ENCODE measurements around the gene RASSF8.
"Not testable (repeated sequence)": the region's sequence is repeated elsewhere in the genome, so short reads cannot be mapped to it uniquely, and the experiment has no call there.

The RASSF8 gene

DNA sequence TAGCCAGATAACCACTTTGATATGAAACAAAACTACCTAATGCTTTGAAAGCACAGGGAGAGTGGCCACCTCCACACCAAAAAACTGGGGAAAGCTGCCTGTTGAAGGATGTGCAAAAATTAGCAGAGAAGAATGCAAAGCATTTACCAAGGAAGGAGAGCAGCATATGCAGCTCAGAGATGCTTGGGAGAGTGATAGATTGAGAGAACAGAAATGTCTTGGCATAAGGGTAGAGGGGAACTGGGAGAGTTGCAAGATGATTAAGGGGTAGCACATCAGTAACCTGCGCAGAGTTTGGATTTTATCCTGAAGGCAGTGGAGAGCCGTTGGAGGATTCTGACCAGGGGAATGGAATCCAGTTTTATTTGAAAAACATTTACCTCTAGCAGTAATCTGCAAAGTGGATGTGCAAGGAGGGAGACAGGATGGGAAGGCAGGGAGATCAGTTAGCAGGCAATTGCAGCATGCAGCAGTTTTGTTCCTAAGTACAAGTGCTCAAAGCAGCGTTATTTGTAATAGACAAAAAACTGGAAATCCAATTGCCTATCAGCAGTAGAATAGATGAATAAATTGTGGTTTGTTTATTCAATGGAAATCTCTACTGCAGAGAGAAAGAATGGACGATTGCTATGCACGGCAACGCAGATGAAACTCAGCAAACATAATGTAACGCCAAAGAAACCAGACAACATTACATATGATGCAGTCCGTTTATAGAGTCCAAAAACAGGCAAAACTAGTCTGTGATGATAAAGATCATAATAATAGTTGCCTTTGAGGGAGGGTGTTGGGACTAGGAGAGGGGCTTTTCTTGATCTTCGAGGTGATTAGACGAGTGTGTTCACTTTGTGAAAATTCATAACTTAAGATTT lies 84.9 kb downstream of the RASSF8 start:
- Mint-ChIP-seq H3K4me3 (no peak overlapping the region), H3K9me3 (no peaks in the 10 kb centered on the region), H3K27ac (no peak overlapping the region), H3K27me3 (no peaks in the 10 kb centered on the region), H3K4me1 (ENCODE audit: low read depth) (no peaks in the 10 kb centered on the region), H3K36me3 (ENCODE audit: low read depth) (no peaks in the 10 kb centered on the region)

DNA sequence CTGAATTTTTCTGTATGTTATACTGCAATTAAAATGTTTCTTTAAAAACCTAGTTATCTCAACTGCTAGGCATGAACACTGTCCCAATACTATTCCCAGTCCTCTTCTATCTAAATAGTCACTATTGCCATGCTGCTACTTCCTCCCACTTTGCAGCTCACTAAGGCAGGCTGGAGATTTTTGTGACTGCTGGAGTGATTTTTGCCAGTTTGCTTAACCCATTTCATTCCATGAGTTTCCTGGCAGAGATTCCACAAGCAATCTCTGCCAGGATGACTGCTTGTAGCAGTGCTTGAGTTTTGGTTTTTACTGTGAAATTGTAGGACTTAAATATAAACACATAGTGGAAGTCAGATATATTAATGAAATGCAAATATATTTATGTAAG lies 85.5 kb downstream of the RASSF8 start:
- Mint-ChIP-seq H3K27ac (no peak overlapping the region), H3K36me3 (ENCODE audit: low read depth) (no peaks in the 10 kb centered on the region)

DNA sequence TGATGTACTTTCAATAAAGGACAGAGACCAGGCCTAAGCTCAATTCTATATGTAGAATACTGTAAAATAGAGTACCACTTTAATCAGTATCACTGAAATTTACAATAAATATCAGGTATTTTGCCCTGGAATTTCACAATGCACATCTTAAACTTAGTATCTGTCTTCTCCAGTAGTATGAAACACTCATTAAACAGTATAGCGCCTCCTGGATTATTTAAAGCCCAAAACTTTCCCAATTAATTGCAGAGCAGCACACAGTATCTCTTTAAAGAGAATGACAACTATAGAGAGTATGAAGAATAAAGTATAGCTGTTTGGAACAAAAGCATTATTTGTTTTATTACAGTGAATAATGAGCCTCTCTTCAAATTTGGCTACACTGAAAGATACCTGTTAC lies 86.1 kb downstream of the RASSF8 start:
- peaks cover 3% of the 10 kb centered on the region for H3K27me3 Mint-ChIP-seq
- no peaks in the 10 kb centered on the region for H3K9me3 Mint-ChIP-seq
- H3K4me1 Mint-ChIP-seq (ENCODE audit: low read depth), result no peaks in the 10 kb centered on the region
- H3K4me3 Mint-ChIP-seq, result no peak overlapping the region
- H3K27ac Mint-ChIP-seq, result no peak overlapping the region
- no peaks in the 10 kb centered on the region for H3K36me3 Mint-ChIP-seq (ENCODE audit: low read depth)

More for the DNA sequence above, 85.5 kb downstream of the RASSF8 start:
- Mint-ChIP-seq H3K9me3 (no peaks in the 10 kb centered on the region), H3K27me3 (peaks cover 2% of the 10 kb centered on the region), H3K4me1 (ENCODE audit: low read depth) (no peaks in the 10 kb centered on the region), H3K4me3 (no peak overlapping the region)

DNA sequence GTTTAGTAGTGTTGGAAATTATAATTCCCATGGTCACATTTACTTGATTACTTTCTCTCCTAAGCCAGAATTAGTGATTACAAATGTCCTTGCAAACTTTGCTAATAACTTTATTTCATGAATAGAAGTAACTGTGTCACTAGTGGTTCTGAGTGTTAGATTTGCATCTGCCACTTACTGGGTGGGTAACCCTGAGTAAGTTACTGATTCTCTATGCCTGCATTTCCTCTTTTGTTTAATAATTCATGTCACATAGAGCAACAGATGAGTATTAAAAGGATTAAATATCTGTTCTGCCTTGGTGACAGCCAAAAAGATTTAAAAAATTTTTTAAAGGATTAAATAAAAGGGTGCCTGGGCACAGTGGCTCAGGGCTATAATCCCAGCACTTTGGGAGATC lies 87.7 kb downstream of the RASSF8 start:
- no peaks in the 10 kb centered on the region for H3K36me3 Mint-ChIP-seq (ENCODE audit: low read depth)
- H3K27me3 Mint-ChIP-seq, result peaks cover 3% of the 10 kb centered on the region
- H3K9me3 Mint-ChIP-seq, result no peaks in the 10 kb centered on the region
- no peak overlapping the region for H3K27ac Mint-ChIP-seq
- no peak overlapping the region for H3K4me3 Mint-ChIP-seq
- H3K4me1 Mint-ChIP-seq (ENCODE audit: low read depth), result no peaks in the 10 kb centered on the region

DNA sequence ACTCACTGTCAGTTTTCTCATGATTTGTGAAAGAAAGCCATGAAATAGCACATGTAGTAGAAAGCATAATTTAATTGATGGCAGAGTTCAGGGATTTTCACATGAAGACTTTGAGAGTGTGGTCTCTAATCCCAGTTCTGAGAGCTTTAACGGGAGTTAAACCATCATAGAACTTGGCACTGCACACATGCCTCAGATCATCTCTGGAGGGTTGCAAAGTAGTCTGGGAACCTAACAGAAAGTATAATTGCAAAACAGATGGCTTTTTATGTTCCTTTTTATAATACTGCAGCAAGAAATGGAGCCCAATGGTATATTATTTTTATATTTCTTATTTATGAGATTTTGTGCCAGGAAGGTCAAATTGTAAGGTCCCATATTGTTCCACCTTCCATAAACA lies 88.4 kb downstream of the RASSF8 start:
- Mint-ChIP-seq H3K27ac (no peak overlapping the region), H3K9me3 (no peaks in the 10 kb centered on the region), H3K4me3 (no peak overlapping the region), H3K4me1 (ENCODE audit: low read depth) (no peaks in the 10 kb centered on the region), H3K27me3 (peaks cover 3% of the 10 kb centered on the region), H3K36me3 (ENCODE audit: low read depth) (no peaks in the 10 kb centered on the region)

DNA sequence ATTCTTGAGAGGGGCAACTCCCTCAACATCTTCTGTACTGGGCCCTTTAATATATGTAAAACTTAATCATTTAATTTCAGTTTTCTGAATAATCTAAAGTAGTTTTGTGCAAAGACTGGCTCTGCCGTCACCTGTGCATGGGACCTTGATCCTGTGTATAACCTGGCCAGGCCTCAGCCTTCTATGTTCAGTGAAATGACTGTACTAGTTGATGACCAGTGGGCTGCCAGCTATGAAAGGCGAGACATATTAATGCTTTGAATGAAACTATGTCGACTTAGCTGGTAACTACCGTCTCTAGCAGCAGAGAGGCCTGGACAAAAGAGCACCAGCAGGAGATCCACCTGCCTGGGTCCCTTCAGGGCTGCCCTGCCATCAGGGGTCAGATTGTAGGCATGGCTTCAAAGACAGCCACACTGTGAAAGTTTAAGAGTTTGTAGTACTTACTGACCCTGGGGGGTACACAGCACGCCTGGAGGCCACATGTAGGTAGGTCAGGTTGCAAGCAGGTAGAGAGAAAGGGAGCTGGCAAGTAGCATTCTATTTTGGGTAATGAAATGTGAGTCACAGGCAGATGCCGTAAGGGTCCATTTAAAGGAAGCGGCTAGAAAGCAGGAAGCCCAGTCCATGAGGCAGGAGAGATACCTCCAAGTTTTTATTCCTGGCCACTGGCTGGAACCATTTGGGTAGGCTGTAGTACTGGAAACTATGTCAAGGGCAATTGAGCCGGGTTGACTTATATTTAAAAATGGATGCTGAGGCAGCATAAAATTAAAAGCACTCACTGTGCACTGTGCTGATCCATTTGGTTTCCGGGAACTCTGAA lies 89.1 kb downstream of the RASSF8 start:
- Mint-ChIP-seq H3K4me1 (ENCODE audit: low read depth) (no peaks in the 10 kb centered on the region), H3K9me3 (no peaks in the 10 kb centered on the region), H3K27me3 (peaks cover 3% of the 10 kb centered on the region), H3K4me3 (no peak overlapping the region), H3K36me3 (ENCODE audit: low read depth) (no peaks in the 10 kb centered on the region), H3K27ac (no peak overlapping the region)

DNA sequence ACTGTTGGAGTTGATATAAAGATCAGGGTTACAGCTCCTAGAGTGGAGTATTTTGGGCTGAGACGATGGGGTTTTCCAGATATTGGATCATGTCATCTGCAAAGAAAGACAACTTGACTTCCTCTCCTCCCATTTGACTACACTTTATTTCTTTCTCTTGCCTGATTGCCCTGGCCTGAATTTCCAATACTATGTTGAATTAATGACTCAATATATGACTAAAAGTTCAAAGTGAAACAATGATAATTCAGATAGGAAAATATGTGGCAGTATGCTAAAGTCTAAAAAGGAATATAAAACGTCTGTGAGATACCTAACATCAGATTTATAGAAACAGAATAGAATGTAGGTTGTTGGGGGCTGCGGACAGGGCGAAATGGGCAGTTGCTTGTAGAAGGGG lies 94.2 kb downstream of the RASSF8 start:
- H3K27ac Mint-ChIP-seq, result no peak overlapping the region
- H3K4me3 Mint-ChIP-seq, result no peak overlapping the region
- no peaks in the 10 kb centered on the region for H3K36me3 Mint-ChIP-seq (ENCODE audit: low read depth)
- no peaks in the 10 kb centered on the region for H3K4me1 Mint-ChIP-seq (ENCODE audit: low read depth)
- no peaks in the 10 kb centered on the region for H3K9me3 Mint-ChIP-seq
- peaks cover 3% of the 10 kb centered on the region for H3K27me3 Mint-ChIP-seq

DNA sequence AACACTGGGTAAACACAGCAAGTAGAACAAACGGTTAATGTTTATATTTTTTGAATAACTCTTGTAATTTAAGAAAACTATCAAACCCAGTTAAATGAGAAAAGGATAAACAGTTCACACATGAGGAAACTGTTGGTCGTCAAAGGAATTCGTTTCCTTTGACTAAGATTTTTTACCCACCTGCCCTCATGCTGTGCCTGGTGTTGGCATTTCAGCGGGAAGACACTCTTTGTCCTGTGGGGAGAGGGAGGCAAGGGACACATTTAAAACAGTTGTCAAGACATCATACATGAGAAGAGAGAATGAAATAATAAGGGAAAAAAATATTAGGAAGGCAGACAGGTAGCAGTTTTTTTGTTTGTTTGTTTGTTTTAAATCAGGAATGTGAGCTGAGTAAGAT lies 95.9 kb downstream of the RASSF8 start:
- Mint-ChIP-seq H3K27ac (no peak overlapping the region), H3K9me3 (no peaks in the 10 kb centered on the region), H3K27me3 (no peaks in the 10 kb centered on the region), H3K4me1 (ENCODE audit: low read depth) (no peaks in the 10 kb centered on the region), H3K36me3 (ENCODE audit: low read depth) (no peaks in the 10 kb centered on the region), H3K4me3 (no peak overlapping the region)

DNA sequence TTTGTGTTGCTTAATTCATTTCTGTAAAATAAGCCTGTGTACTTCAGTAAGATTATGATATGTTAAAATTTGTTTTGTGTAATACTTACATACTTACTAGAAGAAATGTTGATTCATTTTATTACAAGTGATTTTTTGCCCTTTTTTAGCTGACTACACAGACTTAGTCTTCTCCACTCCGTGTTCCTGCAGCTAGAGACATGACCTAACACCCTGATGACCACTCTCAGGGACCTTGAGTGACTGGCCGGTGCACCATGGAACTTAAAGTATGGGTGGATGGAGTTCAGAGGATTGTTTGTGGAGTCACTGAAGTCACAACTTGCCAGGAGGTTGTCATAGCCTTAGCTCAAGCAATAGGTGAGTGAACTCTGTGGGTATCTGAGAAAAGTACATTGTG lies 96.6 kb downstream of the RASSF8 start:
- Mint-ChIP-seq H3K27me3 (no peaks in the 10 kb centered on the region), H3K4me1 (ENCODE audit: low read depth) (no peaks in the 10 kb centered on the region), H3K9me3 (no peaks in the 10 kb centered on the region), H3K36me3 (ENCODE audit: low read depth) (no peaks in the 10 kb centered on the region), H3K27ac (no peak overlapping the region), H3K4me3 (no peak overlapping the region)

DNA sequence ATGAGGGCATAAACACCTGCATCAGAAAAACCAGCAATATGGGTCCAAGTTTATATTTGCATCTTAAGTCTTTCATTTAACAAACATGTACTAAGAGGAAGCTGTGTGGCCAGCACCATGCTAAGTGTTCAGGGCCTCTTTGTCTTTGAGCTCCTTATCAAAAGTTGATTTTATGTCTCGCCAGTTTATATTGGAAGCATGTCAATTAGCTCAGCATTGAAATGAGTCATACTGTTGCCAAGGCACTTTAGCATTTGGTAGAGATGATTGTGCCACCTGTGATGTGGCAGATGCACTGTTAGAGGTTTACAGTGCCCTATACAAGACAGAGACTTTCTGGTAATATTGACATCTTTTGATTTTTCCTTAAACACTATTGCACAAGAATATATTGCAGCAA lies 97.9 kb downstream of the RASSF8 start:
- Mint-ChIP-seq H3K27ac (no peak overlapping the region), H3K4me3 (no peak overlapping the region), H3K27me3 (no peaks in the 10 kb centered on the region), H3K4me1 (ENCODE audit: low read depth) (no peaks in the 10 kb centered on the region), H3K36me3 (ENCODE audit: low read depth) (no peaks in the 10 kb centered on the region), H3K9me3 (no peaks in the 10 kb centered on the region)

DNA sequence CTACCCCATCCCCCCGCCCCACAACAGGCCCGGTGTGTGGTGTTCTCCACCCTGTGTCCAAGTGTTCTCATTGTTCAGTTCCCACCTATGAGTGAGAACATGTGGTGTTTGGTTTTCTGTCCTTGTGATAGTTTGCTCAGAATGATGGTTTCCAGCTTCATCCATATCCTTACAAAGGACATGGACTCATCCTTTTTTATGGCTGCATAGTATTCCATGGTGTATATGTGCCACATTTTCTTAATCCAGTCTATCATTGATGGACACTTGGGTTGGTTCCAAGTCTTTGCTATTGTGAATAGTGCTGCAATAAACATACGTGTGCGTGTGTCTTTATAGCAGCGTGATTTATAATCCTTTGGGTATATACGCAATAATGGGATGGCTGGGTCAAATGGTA lies 98.8 kb downstream of the RASSF8 start:
- not testable (repeated sequence) for H3K36me3 Mint-ChIP-seq (ENCODE audit: low read depth); H3K4me1 Mint-ChIP-seq (ENCODE audit: low read depth); H3K27me3 Mint-ChIP-seq; H3K9me3 Mint-ChIP-seq; H3K27ac Mint-ChIP-seq; H3K4me3 Mint-ChIP-seq

DNA sequence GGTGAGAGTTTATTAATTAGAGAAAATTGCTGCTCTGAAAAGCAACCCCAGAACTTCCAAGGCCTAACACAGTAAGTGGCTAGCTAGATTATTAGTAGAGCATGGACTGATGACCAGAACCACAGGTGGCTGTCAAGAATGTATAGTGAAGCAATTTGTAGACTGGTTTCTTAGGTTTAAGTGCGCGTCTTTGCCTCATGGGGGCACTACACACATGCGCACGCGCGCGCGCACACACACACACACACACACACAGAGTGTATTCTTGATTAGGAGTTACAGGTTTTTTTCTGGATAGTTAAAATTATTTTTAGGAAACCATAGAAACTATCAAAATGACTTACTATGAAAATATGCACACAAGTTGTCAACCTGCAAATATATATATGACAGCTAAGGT lies 99.8 kb downstream of the RASSF8 start:
- Mint-ChIP-seq H3K4me3 (no peak overlapping the region), H3K27me3 (no peaks in the 10 kb centered on the region), H3K4me1 (ENCODE audit: low read depth) (no peaks in the 10 kb centered on the region), H3K9me3 (no peaks in the 10 kb centered on the region), H3K36me3 (ENCODE audit: low read depth) (no peaks in the 10 kb centered on the region), H3K27ac (no peak overlapping the region)

DNA sequence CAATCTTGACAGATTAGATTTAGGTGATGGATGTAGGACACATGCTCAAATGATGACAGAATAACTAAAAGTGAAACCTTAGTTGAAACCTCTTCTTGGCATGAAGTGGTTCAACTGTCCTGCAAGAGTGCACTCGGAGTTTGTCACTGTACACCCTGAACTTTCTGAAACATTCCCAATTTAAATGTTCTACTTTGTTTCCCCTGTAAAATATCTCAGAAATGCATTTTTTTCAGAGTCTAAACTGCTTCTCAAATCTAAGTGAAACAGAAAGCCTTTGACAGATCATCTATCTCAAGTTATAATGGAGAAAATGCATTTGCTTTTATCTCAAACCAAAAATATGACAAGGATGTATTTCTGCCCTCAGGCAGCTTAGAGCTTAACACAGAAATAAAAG lies 100.3 kb downstream of the RASSF8 start:
- Mint-ChIP-seq H3K27me3 (no peaks in the 10 kb centered on the region), H3K4me3 (no peak overlapping the region), H3K4me1 (ENCODE audit: low read depth) (no peaks in the 10 kb centered on the region), H3K36me3 (ENCODE audit: low read depth) (no peaks in the 10 kb centered on the region), H3K27ac (no peak overlapping the region), H3K9me3 (no peaks in the 10 kb centered on the region)

DNA sequence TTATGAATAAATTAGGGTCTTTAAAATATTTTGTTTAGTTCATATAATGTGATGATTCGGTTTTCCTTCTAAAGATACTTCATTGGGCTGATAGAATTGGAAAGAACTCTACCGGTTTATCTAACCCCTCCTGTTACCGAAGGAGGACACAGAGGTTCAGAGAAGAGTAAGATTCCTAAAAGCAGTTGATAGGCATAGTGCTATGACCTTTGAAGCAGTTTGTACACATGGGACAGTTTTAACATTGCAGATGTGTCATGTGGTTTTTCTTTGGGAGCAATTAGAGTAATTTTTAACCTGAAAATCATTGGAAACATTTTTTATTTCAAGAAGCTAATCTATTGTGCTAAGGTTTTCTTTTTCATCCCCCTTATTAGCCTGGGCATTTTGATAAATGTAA lies 103.5 kb downstream of the RASSF8 start:
- Mint-ChIP-seq H3K27me3 (peaks cover 9% of the 10 kb centered on the region), H3K4me1 (ENCODE audit: low read depth) (no peaks in the 10 kb centered on the region), H3K9me3 (no peaks in the 10 kb centered on the region), H3K36me3 (ENCODE audit: low read depth) (no peaks in the 10 kb centered on the region), H3K27ac (no peak overlapping the region), H3K4me3 (no peak overlapping the region)

DNA sequence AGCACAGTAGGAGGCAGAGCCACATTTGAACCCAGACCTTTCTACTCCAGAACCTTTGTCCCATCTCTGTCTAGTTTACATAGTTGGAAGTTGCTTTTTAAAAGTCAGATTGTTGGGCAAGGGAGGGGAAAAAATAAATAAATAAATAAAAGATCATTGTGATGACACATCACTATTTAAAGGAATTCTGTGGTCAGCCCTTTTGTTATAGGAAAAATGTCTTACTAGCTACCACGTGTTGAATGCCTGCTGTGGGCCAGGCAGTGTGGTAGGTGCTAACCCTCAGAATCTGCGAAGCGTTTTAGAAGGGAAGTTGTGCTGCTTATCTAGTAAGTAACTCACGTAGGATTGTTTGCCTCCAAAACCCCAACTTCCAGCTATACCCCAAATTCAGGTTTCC lies 104.1 kb downstream of the RASSF8 start:
- no peaks in the 10 kb centered on the region for H3K4me1 Mint-ChIP-seq (ENCODE audit: low read depth)
- H3K27me3 Mint-ChIP-seq, result peaks cover 9% of the 10 kb centered on the region
- H3K4me3 Mint-ChIP-seq, result no peak overlapping the region
- no peaks in the 10 kb centered on the region for H3K9me3 Mint-ChIP-seq
- no peaks in the 10 kb centered on the region for H3K36me3 Mint-ChIP-seq (ENCODE audit: low read depth)
- no peak overlapping the region for H3K27ac Mint-ChIP-seq
